NOMO-1 (cell line): Measurements from ENCODE around the gene CIDEB.

ENCODE experiments used
- DNase-seq, 2 experiments: peaks; one replicate each; lab custom pipeline; 2025; ENCODE audit not compliant: unreplicated experiment in 2 of 2; lab: John Stamatoyannopoulos, UW

CIDEB gene

GRCh38 chr14:24256960-24257359 is 50.8 kb downstream of the CIDEB start:
- DNase-seq = no peak

GRCh38 chr14:24255931-24256711 is 51.7 kb downstream of the CIDEB start:
- DNase-seq = no peak

- DNase-seq = no peak
These were observed 52.3 kb downstream of the CIDEB start for GRCh38 chr14:24255438-24255837.
